DOHH2 (cell line): ENCODE measurements around the gene RABEP1.

Experiments
- EZH2phosphoT487 ChIP-seq: fragments of 200-600 bp; sonication (generic); IDR thresholded peaks from 2 replicates; pipeline ENCODE4 v1.6.1; 2017; ENCODE audit warnings: borderline replicate concordance, mild to moderate bottlenecking, antibody characterized with exemption, low read length, moderate library complexity, mixed read lengths
- TF ChIP-seq, protein P1 (sequence below): fragments of 200-600 bp; sonication (generic); IDR thresholded peaks from one replicate; pipeline ENCODE4 v1.5.1; 2014; ENCODE audit warnings: antibody characterized with exemption, mild to moderate bottlenecking, low read depth, low read length; ENCODE audit not compliant: poor library complexity, severe bottlenecking

DNA sequence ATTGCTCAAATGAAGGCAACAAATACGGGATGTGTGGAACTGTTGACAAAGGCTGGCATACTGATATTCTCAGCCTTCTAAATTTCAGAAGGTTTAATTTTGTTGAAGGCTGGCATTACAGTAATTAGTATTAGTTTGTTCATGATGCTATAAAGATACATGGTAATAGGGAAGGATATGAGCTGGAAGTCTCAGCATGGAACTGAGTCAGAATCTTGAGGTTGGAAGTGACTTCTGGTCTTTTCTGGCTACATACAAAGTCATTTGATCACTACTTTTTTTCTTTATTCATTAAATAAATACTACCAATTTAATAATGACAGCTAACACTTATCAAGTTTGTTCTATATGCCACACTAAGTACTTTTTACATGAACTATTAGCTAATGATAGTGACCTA, 22.6 kb downstream of the RABEP1 start:
- TF ChIP-seq, protein P1, sequence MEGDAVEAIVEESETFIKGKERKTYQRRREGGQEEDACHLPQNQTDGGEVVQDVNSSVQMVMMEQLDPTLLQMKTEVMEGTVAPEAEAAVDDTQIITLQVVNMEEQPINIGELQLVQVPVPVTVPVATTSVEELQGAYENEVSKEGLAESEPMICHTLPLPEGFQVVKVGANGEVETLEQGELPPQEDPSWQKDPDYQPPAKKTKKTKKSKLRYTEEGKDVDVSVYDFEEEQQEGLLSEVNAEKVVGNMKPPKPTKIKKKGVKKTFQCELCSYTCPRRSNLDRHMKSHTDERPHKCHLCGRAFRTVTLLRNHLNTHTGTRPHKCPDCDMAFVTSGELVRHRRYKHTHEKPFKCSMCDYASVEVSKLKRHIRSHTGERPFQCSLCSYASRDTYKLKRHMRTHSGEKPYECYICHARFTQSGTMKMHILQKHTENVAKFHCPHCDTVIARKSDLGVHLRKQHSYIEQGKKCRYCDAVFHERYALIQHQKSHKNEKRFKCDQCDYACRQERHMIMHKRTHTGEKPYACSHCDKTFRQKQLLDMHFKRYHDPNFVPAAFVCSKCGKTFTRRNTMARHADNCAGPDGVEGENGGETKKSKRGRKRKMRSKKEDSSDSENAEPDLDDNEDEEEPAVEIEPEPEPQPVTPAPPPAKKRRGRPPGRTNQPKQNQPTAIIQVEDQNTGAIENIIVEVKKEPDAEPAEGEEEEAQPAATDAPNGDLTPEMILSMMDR: no peak
- no peak for TF ChIP-seq EZH2phosphoT487
